HG02798 (cell line): Measurements from ENCODE around the gene MS4A4E.
"Not testable (repeated sequence)": the region's sequence is repeated elsewhere in the genome, so short reads cannot be mapped to it uniquely, and the experiment has no call there.

ENCODE experiments used
- ATAC-seq: cut with Tn5 transposase; IDR thresholded peaks from one replicate; pipeline ENCODE4 v1.9.1; 2021; ENCODE audit warnings: mild to moderate bottlenecking; ENCODE audit not compliant: unreplicated experiment, poor library complexity

MS4A4E gene

DNA sequence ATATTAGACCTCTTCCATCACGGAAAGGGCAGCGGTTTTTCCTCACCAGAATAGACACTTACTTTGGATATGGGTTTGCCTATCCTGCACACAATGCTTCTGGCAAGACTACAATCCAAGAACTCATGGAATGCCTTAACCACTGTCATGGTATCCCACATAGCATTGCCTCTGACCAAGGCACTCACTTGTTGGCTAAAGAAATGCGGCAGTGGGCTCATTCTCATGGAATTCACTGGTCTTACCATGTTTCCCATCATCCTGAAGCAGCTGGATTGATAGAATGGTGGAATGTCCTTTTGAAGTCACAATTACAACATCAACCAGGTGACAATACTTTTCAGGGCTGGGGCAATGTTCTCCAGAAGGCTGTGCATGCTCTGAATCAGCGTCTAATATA lies 20.8 kb downstream of the MS4A4E start:
- no peak for ATAC-seq

DNA sequence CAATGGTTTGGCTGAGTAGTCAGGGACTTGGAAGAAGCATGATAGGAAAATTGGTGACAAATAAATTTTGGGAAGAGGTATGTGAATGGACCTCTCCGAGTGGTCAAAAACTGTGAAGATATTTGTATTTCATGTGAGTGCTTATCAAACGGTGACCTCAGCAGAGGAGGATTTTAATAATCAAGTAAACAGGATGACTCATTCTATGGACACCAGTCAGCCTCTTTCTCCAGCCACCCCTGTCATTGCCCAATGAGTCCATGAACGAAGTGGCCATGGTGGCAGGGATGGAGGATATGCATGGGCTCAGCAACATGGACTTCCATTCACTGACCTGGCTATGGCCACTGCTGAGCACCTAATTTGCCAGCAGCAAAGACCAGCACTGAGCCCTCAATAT lies 21.2 kb downstream of the MS4A4E start:
- no peak for ATAC-seq

DNA sequence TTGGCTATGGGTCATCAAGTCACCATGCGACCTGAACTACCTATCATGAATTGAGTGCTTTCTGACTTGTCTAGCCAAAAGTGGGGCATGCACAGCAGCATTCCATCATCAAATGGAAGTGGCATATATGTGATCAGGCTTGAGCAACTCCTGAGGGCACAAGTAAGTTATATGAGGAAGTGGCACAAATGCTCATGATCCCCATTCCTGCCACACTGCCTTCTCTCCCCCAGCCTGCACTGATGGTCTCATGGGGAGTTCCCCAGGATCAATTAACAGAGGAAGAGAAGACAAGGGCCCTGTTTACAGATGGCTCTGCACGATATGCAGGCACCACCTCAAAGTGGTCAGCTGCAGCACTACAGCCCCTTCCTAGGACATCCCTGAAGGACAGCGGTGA lies 21.8 kb downstream of the MS4A4E start:
- ATAC-seq = no peak

DNA sequence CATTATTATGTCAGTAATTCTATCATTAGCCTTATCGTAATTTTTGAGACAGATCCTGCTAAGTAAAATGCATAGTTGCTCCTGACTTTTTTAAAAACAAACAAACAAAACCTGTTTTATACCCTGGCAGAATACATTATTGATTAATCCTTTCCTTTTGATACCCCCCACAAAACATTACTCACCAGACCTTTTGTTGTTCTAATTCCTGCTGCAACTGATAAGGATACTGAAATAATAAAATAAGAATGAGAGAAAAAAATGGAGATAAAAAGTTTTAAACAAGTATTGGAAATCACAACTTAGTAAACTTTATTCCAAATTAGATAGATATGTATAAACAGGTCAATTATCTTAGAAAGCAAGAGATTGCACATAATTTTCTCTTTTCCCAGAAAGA lies 28.6 kb downstream of the MS4A4E start:
- ATAC-seq = no peak

DNA sequence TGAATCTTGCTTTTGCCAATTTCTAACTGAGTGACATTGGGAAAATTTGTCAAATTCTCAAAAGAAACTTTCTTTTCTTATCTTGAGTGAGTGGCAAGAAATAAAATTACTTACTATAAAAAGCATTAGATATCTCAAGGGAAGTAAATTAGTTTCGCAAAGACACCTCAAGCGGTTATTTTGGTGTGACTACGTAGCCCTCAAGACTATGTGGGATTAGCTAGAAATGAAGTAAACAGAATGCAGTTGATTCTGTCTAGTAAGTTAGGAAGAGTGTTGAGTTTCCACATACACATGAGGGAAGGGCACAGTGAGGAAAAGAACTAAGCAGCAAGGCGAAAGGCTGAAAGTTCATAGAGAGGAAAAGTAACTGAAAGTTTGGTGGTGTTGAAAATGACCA lies 31.7 kb downstream of the MS4A4E start:
- no peak for ATAC-seq

DNA sequence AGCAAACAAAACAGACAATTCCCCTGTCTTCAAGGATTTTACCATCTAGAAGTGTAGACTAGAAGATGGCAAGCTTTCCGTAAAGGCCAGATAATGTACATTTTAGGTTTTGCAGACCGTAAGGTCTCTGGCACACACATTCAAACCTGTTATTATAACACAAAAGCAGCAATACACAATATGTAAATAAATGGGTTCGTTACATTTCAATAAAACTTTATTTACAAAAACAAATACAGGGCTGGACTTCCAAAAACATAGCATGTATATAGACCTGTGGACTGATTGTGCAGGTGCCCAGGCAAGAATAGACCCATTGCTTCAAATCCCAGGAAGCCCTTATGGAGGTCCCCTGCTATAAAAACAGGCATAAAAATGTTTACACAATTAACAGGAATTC lies 33.0 kb downstream of the MS4A4E start:
- ATAC-seq = no peak

DNA sequence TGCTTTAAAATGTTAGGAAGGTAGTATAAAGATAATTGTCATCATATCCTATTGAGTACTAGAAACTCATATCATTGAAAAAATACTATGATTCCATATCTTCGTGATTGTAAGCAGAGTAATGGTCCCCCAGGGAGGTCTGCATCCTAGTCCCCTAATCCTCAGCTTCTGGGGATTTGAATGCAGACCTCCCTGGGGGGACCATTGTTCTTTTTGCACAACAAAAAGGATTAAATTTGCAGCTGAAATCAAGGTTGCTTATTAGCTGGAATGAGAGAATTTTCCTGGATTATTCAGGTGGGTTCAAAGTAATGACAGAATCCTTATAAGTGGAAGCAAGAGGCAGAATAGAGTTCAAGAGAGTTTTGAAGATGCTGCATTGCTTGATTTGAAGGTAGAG lies 34.0 kb downstream of the MS4A4E start:
- no peak for ATAC-seq

DNA sequence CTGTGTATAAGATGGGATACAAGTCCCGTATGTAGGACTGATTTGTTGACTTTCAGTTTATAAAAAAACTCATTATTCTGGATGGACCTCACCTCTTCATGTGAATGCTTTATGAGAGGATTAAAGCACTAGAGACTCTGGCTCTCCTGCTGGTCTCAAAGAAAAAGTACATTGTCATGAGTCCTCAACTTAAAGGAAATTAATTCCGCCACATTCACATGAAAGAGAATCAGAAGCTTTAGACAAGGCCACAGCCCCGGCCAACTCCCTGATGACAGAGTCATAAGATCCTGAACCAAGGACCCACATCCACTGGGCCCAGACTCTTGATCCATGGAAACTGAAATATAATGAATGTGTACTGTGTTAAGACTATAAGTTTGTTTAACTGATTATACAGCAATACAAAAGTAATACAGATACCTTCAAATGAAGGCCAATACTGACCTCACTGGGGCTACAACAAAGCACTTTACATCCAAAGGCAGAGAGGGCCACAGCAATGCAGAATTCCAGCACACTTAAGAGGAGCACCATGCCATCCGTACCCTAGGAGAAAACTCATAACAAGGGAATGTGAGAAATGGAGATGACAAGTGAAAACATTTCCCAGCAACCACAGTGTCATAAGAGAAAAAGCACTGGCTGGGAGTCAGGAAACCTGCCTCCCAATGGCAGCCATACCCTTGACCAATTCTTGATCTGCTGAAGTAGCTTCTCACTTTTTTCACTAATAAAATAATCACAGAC lies 34.6 kb downstream of the MS4A4E start:
- ATAC-seq = no peak

DNA sequence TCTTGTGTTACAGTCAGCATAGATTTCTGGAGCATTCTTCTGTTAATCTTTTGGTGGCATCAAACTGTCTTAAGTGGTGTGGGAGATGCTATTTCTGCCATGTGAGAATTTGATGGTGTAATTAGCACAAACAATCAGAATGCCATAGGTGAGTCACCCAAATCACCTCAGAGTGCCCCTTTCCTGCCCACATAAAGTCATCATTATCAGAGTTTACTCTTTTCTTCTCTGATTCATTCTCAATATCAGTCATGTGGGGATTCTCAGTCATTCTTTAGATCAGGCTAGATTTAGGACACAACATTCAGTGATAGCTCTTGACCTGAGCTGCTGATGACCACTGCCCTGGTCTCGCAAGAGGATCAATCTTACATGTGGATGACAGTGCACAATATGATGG lies 36.3 kb downstream of the MS4A4E start:
- no peak for ATAC-seq

DNA sequence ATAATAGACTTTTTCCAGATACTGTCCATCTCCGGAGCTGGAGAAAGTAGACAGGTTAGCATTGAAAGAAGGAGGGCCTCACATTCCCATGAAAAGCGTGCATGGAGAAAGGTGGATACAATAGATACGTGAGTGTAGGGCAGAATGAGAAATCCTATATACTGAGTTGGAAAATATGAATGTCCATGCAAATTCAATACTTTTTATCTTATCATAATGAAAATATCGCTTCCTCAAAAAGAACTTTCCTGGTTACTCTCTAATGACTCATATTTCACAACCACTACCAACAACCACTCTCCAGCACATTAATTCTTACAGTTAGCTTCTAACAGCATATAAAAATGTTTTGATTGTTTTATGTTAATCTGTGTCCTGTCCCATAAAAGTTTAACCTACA lies 38.0 kb downstream of the MS4A4E start:
- ATAC-seq = no peak

DNA sequence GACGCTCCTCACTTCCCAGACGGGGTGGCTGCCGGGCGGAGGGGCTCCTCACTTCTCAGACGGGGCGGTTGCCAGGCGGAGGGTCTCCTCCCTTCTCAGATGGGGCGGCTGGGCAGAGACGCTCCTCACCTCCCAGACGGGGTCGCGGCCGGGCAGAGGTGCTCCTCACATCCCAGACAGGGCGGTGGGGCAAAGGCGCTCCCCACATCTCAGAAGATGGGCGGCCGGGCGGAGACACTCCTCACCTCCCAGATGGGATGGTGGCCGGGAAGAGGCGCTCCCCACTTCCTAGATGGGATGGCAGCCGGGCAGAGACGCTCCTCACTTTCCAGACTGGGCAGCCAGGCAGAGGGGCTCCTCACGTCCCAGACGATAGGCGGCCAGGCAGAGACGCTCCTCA lies 41.6 kb downstream of the MS4A4E start:
- not testable (repeated sequence) for ATAC-seq

DNA sequence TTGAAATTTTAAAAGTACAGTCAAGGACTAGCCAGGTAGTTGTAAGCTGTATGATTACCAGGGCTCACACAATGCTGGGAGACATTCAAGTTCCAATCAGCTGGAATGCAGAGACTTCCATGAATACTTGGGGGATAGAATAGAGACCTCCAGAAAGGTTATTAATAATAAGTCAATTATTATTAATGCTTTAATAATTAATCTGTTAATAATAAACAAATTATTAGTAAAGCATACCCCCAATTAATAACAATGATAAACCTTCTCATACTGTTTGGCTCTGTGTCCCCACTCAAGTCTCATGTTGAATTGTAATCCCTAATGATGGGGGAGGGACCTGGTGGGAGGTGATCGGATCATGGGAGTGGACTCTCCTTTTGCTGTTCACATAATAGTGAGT lies 45.5 kb downstream of the MS4A4E start:
- ATAC-seq = no peak

DNA sequence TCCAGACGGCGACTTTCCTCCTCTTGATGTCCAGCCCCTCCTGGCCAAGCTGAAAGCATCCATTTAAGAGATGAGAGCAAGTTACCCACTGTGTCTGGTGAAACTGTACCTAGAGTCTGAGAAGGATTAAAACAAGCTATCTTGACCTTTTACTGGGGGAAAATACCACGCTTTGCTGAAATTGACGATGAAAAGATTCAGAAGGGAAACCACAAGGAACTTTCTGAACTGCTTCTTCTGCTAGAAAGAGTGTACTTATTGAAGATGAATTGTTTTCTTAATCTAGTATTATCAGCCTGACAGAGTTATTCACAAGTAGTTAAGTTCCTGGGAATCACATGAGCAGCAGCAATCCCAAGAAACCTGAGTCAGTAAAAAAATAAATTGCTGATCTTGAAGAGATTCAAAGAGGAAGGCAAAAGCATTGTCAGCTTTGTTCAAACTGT lies 47.0 kb downstream of the MS4A4E start:
- no peak for ATAC-seq

DNA sequence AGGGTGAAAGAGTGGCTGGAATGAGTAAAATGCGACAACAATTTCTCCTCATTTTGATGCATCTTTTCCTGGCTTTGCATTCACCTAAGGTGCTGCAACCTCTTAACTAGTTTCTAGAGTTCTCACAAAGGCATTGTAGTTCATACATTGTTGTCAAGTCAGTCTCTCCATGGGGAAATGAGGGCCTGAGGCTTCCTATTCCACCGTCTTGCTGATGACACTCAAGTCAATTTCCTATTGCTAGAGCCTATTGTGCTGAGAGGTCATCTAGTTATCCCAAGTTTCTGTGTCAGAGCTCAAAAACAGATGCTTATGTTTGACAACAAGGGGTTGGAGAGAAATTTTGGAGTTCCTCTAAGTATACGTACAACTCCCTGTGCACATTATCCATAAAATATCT lies 48.4 kb downstream of the MS4A4E start:
- ATAC-seq = no peak

DNA sequence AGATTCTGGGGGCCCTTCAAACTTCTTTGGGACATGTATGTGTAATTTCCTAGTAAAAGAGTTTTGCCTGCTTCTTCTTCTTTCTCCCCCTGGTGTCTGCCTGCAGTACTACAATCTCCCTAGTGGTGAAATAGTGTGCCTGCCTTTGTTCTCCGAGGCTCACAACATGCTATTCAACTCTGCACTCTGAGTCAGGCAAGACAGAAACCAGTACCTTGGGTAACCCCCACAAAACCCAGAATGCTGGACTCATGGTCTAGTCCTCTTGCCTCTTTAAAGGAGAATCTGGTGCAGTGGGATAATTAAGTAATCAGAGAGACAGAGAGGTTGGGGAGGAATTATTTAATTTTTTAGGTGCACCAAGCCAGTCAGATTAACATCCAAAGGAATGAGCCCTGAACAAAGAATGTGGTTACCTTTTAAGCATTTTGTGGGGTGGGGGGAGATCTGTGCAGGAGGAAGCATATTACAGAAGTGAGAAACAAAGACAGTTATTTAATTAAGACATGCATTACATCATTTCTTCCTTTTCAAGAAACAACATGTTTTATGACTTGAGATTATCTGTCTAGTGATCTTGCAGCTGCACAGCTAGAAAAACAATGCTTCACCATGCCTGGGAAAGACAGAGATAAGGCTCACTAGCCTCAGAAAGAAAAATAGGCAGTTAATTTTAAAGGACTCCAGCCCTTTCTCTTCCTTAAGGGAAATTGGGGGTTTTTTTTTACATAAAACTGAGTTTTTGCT lies 49.1 kb downstream of the MS4A4E start:
- peak; percentile 92 for ATAC-seq

DNA sequence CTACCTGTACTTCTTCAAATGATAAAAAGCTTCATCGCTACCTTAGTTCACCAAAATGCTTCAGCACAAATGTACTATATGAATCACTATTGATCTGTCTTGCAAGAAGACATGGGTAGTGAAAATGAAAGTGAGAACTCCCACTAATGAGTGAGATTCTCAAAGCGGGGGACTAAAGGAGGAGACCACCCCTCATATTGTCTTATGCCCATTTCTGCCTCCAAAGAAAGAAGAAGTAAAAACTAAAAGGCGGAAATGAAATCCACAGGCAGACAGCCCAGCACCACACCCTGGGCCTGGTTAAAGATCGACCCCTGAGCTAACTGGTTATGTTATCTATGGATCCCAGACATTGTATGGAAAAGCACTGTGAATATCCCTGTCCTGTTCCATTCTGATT lies 50.4 kb downstream of the MS4A4E start:
- ATAC-seq = not testable (repeated sequence)

DNA sequence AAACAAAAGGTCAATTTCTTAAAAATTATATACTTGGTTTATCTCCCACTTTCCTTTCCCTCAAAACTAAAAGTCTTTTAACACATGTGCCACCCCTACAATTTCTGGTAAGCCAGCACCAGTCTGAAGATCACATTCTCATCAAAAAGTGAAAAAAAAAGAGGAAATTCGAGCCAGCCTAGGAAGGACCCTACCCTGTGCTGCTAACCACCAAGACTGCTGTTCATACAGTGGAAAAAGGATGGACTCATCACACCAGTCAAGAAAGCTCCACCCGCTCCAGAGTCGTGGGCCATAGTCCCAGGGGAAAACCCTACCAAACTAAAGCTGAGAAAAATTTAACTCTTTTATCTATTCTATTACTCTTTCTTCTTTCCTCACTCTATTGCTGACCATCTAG lies 54.5 kb downstream of the MS4A4E start:
- not testable (repeated sequence) for ATAC-seq

DNA sequence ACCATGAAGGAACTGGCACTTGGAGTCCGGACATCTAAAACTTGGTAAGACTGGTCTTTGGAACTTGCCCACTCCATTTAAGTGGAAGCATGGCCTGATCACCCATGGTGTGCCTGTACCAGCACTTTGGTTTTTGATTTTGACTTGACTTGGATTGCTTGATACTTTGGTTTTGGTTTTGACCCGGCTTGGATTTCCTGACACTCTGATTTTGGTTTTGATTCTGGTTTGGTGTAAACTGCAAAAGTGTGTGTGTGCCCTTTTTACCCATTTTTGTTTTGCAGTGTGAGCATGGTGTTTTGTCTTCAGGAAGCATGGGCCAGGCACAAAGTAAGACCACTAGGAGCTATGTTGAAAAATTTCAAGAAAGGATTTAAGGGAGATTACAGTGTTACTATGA lies 56.8 kb downstream of the MS4A4E start:
- not testable (repeated sequence) for ATAC-seq

DNA sequence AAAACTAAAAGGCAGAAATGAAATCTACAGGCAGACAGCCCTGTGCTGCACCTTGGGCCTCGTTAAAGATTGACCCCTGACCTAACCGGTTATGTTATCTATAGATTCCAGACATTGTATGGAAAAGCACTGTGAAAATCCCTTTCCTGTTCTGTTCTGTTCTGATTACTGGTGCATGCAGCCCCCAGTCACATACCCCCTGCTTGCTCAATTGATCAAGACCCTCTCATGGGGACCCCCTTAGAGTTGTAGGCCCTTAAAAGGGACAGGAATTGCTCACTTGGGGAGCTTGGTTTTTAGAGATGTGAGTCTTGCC lies 57.5 kb downstream of the MS4A4E start:
- ATAC-seq = not testable (repeated sequence)

DNA sequence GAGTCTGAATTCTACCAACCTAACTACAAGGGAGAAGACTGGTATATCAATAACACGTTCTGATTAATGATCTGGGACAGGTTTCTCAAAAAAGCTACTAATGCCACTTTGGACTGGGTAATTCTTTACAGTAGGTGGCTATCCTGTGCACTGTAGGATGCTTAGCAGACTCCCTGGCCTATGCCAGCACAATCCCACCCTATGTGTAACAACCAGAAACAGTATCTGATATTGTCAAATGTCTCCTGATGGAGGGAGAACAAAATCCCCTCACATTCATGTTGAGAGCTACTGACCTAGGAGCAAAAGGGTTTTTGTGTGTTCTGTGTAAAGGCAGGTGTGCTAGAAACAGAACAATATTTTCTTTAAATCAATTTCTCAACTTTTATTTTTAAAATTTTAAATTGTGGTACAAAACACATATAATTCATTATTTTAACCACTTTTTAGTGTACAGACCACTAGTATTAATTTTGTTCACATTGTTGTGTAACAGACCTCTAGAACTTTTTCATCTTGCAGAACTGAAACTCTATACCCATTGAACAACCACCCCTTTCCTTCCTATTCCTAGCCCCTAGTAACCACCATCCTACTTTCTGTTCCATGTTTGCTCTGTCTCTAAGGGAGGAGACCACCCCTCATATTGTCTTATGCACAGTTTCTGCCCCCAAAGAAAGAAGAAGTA lies 58.0 kb downstream of the MS4A4E start:
- no peak for ATAC-seq

DNA sequence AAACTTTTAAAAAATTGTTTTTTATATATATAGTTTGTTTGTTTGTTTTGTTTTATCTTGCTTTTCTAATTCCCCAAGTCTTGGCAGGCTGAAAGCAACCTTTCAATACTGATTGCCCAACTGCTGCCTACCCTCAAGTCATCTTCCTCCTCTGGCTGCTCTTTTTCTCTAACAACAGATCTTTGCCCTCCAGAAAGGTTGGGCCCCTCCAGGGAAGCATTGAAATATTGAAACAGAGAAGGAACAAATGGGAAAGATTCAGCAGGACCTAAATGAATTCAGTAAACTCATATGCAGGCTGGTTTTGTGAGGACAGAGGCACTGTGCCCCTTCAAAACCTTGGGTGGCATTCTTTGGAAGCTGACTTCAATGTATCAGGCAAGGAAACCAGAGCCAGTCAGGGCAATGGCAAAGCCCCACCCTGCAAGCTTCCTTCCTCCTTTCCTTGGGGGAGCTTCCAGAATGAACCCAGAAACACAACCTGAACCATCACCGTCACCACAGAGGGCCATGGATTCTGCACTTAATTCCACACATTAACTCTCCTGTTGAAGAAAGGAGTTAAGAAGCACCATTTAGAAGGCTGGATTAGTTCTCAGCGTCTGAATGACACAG lies 59.2 kb downstream of the MS4A4E start:
- no peak for ATAC-seq
